ENCODE results near the gene APCDD1L.
A peak's percentile ranks its signal among the peaks of the same experiment; 100 is the strongest.

Gene APCDD1L

GRCh38 chr20:58544891-58545290 is 29.7 kb upstream of the APCDD1L start:
- DNase-seq: no peak

DNA sequence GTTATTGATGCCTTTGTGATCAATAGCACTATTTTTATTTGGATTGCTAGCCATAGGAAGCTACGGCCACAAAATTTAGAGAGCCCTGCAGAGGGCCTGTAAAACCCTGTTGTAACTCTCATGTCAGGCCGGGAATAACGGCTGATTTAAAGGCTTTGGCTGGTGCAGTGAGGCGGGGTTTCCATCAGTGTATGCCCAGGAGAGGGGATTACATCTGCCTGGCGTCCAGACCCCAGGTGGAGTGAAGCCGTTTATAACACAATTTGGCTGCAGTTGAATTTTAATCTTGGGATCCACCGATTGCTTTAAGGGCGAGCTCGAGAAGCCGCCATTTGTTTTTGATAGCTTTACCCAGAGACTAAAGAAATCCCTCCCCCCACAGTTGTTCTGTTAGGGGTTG is 29.1 kb upstream of the APCDD1L start:
- no peak for DNase-seq

GRCh38 chr20:58543274-58543673 is 28.1 kb upstream of the APCDD1L start:
- no peak for DNase-seq

DNA sequence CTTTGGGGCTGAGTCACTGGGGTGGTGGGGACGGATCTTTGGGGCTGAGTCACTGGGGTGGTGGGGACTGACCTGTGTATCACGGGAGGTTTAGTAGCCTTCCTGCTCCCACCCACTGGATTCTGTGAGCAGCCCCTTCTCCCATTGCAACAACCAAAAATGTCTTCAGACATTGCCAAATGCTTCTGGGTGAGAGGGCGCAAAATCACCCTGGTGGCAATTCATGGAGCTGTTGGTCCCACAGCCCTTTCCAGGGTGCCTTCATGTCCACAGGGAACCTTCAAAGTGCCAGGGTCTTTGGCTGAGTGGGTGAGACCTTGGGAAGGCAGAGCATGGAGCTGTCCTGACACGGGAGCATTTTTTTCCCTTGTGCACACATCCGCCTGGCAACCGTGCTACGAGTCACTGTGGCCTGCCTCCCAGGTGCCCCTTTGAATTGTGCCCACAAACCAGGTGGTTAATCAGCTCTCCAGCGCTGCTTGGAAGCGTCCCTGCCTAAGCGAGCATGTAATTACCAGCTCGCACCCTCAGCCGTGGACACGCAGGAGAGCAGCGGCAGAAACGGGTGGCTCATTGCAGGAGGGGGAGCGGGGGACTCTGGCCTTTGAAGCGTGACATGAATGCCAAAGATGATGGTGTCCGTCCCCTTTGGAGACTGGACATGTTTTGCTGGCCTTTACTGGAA is 27.4 kb upstream of the APCDD1L start:
- peak; percentile 37 for DNase-seq

- peak; percentile 56 for DNase-seq
Observed at GRCh38 chr20:58542034-58542410, 26.8 kb upstream of the APCDD1L start.

- peak; percentile 40 for DNase-seq
Observed at GRCh38 chr20:58538752-58539151, 23.6 kb upstream of the APCDD1L start.

GRCh38 chr20:58537831-58538230 is 22.6 kb upstream of the APCDD1L start:
- DNase-seq: no peak

DNA sequence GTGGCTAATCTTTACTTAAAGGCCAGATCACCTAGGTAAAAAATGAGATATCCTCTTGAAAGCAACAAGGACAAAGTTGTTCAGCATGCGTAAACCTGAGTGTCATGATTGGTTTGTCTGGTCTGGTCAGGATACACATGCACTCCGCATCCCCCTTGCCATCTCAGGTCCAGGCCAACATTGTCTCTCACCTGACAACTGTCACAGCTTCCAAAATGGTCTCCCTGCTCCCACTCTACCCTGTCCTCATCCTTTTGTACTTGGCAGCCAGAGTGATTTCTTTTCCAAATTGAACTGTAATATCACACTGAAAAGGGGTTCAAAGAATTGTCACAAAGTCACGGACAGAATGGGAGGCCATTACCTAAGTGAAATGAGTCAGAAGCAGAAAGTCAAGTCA is 21.1 kb upstream of the APCDD1L start:
- no peak for DNase-seq

GRCh38 chr20:58531657-58532056 is 16.5 kb upstream of the APCDD1L start:
- DNase-seq: no peak

DNA sequence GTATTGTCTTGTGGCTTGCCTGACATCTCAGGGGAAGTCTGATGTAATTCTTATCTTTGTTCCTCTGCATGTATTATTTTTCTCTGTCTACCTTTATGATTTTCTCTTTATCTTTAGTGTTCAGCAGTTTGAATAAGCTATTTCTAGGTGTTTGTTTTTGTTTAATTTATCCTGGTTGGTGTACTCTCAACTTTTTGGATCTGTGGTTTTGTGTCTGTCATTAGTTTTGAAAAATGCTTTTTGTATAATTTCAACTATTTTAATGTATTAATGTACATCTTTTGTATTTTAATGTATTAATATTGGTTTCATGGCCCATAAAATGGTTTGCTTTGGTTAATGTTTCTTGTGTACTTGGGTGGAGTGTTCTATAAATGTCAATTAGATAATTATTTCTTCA is 15.9 kb upstream of the APCDD1L start:
- no peak for DNase-seq

- DNase-seq: no peak
Observed at GRCh38 chr20:58528412-58528811, 13.2 kb upstream of the APCDD1L start.

- DNase-seq: no peak
Observed at GRCh38 chr20:58526411-58526810, 11.2 kb upstream of the APCDD1L start.

GRCh38 chr20:58524814-58525213 is 9.6 kb upstream of the APCDD1L start:
- DNase-seq: no peak

- DNase-seq: no peak
Observed at GRCh38 chr20:58523971-58524315, 8.7 kb upstream of the APCDD1L start.

GRCh38 chr20:58523072-58523970 is 8.1 kb upstream of the APCDD1L start:
- DNase-seq: no peak

GRCh38 chr20:58522666-58523065 is 7.5 kb upstream of the APCDD1L start:
- DNase-seq: no peak

DNA sequence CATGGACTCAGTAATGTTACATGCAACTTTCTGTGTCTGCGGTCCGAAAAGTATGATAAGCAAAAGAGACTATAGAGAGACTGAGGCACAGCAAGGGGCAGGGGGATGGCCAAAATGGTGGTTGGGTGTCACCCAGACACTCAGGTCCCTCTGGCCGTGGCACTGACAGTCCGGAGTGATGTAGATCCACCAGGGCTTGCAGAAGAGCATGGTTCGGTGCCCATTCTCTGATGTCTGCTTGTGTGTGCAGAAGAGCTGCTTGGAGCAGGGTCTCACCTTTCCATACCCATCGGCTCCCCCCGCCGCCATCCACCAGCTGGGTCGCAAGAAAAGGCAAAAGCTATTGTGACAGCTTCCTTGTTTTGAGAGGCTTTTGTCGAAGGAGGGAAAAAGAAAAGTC is 6.6 kb upstream of the APCDD1L start:
- DNase-seq: no peak

DNA sequence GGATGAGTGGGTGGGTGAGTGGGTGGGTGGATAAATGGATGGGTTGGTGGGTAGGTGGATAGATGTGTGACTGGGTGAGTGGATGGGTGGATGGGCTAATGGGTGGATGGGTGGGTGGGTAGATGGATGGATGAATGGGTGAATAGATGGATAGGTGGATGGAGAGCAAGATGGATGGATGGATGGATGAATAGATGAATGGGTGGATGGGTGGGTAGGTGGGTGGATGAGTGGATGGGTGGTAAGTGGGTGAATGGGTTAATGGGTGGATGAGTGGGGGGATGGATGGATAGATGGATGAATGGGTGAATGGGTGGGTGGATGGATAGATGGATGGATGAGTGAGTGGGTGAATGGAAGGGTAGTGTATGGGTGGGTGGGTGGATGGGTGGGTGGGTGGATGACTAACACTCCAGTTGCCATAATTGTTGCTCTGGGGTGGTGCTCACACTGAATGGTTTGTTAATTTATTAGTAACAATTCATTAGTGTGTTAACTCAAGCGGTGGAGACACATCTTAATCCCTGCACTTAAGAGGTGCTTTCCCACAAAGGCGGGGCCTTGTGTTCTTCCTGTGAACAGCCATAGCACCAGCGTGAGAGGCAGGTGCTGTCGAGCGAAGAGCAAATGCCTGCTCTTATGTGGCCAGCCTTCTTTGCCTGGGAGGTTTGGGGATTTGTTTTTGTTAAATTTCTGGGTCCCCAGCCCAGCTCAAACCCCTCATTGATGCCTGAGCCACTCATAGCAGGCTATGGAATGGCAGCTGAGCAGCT is 4.9 kb upstream of the APCDD1L start:
- no peak for DNase-seq

DNA sequence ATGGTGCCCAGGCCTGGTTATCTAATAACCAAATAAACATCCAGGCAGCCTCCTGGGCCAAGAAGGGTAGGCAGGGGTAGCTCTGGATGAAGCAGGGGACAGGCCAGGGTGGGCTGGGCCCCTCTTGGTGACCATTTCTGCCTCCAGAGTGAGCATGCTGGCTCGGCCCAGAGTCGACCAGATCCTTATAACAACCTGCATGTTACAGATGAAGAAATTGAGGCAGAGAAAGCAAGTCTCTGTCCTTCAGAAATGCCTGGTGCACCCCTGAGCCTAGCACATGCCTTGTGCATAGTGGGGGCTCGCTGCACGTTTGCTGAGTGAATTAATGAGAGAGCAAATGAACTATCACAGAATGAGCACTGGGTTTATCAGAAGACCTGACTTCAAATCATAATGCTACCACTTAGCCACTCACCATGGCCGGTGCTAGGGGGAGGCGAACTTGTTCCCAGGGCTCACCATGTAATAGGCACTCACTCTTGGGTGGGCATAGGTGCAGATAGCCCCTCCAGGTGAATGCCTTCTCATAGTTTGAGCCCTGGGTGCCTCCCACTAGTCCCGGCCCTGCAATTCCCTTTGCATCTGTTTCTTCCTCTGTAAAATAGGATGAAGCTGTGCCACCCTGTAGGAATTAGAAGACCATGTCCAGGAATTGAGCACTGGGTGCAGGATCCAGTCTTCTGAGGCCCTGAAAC is 3.8 kb upstream of the APCDD1L start:
- no peak for DNase-seq

GRCh38 chr20:58518387-58518786 is 3.2 kb upstream of the APCDD1L start:
- no peak for DNase-seq

DNA sequence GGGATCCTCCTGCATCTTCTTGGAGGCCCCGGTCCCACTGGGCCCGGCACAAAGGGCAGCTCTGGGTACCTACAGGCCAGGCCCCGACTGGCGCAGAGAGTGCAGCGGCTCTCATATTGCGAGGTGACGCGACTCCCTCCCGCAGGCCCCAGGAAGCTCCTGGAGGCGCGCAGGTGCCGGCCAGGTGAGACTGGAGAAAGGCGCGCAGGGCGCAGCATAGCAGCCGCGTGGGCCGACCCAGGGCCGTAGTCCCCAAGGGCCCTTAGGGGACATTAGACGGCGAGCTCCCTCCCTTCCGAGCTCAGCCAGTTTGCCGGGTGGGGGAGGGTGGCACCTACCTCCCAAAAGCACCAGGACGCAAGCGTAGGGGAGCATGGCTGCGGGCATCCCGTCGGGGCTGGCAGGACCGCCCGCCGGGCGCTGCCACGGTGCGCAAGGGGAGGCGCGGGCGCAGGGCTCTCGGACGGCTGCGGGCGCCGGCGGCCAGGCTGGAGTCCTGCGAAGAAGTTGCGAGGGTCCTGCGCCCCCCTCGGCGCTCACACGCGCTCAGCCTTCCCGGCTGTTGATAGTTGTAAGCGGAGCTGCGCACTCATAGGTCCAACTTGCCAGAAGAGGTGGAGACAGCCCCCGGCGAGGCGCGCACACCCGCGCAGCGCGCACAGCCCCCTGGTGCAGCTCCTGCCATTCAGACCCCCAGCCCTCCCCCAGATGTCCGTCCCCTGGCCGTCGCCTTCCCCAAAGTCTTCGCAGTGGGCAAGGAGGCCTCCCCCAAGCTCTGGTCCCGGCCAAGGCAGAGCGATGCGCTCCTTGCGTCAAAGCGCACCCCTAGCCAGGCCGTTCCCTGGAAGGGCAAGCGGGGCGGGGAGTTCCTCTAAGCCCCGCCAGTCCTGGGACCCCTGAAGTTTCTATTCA is 622 bp downstream of the APCDD1L start:
- no peak for DNase-seq
